NCI-H460 (cell line): ENCODE results near the gene FFAR1. TPM values are rescaled to one million over a fixed set of nuclear protein-coding genes. Genes with fewer than 3 reads are reported as not detected.
"Not testable (repeated sequence)": the region's sequence is repeated elsewhere in the genome, so short reads cannot be mapped to it uniquely, and the experiment has no call there.

ENCODE experiments used
- DNase-seq: peaks from one replicate; pipeline ENCODE4 v3.0.0-alpha.2; 2016; ENCODE audit warnings: low read depth; ENCODE audit errors: extremely low read depth
- total RNA-seq: library from RNA; depleted of rRNA; stranded (reverse); fragments of >200 nt; shearing (Covaris generic); gene quantifications from 2 replicates; pipeline ENCODE4 v1.2.3, GENCODE V29; 2014

FFAR1 gene
- total RNA-seq, 1 experiment from 2014 or later: not detected

- not testable (repeated sequence) for DNase-seq
Measured at GRCh38 chr19:35359395-35359794, 11.7 kb downstream of the FFAR1 start.

GRCh38 chr19:35360081-35360480 is 12.4 kb downstream of the FFAR1 start:
- DNase-seq: not testable (repeated sequence)

GRCh38 chr19:35360880-35361420 is 13.2 kb downstream of the FFAR1 start:
- no peak for DNase-seq

GRCh38 chr19:35362261-35363000 is 14.7 kb downstream of the FFAR1 start:
- DNase-seq: no peak

- no peak for DNase-seq
Measured at GRCh38 chr19:35363001-35363590, 15.4 kb downstream of the FFAR1 start.

GRCh38 chr19:35363711-35364425 is 16.2 kb downstream of the FFAR1 start:
- DNase-seq: no peak

GRCh38 chr19:35365303-35365702 is 17.6 kb downstream of the FFAR1 start:
- no peak for DNase-seq

- no peak for DNase-seq
Measured at GRCh38 chr19:35368378-35368777, 20.7 kb downstream of the FFAR1 start.

- no peak for DNase-seq
Measured at GRCh38 chr19:35369522-35369921, 21.8 kb downstream of the FFAR1 start.

GRCh38 chr19:35370722-35371121 is 23.0 kb downstream of the FFAR1 start, which contains the start of gene GPR42:
Gene GPR42 (plus strand): TSS chr19:35371068. CDS start chr19:35371360, 292 bp downstream.
- no peak for DNase-seq

GRCh38 chr19:35373492-35373891 is 25.8 kb downstream of the FFAR1 start:
- no peak for DNase-seq

- DNase-seq: not testable (repeated sequence)
Measured at GRCh38 chr19:35374031-35374430, 26.3 kb downstream of the FFAR1 start.

GRCh38 chr19:35375505-35376307 is 28.0 kb downstream of the FFAR1 start:
- DNase-seq: no peak

- DNase-seq: no peak
Measured at GRCh38 chr19:35377656-35378055, 30.0 kb downstream of the FFAR1 start.

GRCh38 chr19:35378356-35378755 is 30.7 kb downstream of the FFAR1 start:
- DNase-seq: no peak

GRCh38 chr19:35379545-35379944 is 31.8 kb downstream of the FFAR1 start:
- DNase-seq: not testable (repeated sequence)

GRCh38 chr19:35379992-35380391 is 32.3 kb downstream of the FFAR1 start:
- DNase-seq: no peak

- no peak for DNase-seq
Measured at GRCh38 chr19:35380450-35381124, 32.9 kb downstream of the FFAR1 start.

- DNase-seq: no peak
Measured at GRCh38 chr19:35381318-35381717, 33.6 kb downstream of the FFAR1 start.

GRCh38 chr19:35381926-35382325 is 34.2 kb downstream of the FFAR1 start:
- DNase-seq: no peak
